IMR-90 (cell line): ENCODE data around the gene TLCD5. TPM values are rescaled to one million over a fixed set of nuclear protein-coding genes. Genes with fewer than 3 reads are reported as not detected.

ENCODE experiments used
- ATAC-seq: fragments of 200-7000 bp; cut with Tn5 transposase; 2 replicates; pipeline ENCODE4 v1.9.1; 2020; ENCODE audit warnings: low read depth, mild to moderate bottlenecking, moderate library complexity
- BruUV-seq: library from RNA; stranded (reverse); fragments of 400-500 nt; replicated peaks from 2 replicates; lab custom pipeline; 2021; lab: Mats Ljungman, UMichigan
- CTCF ChIA-PET: fragments of 300-600 bp; formaldehyde crosslinking; extraction: SDS; loops from one replicate; lab custom pipeline; 2021; ENCODE audit warnings: antibody characterized with exemption; lab: Yijun Ruan, JAX
- POLR2A ChIA-PET: fragments of 300-600 bp; sonication (Branson Sonifier 250); formaldehyde crosslinking; loops from one replicate; lab custom pipeline; 2022; ENCODE audit warnings: antibody characterized with exemption; ENCODE audit not compliant: unreplicated experiment; lab: Charles Lee
- DNase-seq: peaks from one replicate; pipeline ENCODE4 v3.0.0; 2013
- H2AFZ ChIP-seq: replicated peaks from 2 replicates; pipeline ENCODE3; 2013; ENCODE audit warnings: low read length, mild to moderate bottlenecking; ENCODE audit not compliant: poor library complexity
- H2AK5ac ChIP-seq: 2 replicates; pipeline ENCODE4 v1.6.1; 2013; ENCODE audit warnings: low read depth, low read length, inconsistent platforms
- H2AK9ac ChIP-seq: replicated peaks from 2 replicates; pipeline ENCODE3; 2013; ENCODE audit warnings: mild to moderate bottlenecking, low read depth, low read length, moderate library complexity; ENCODE audit not compliant: poor library complexity
- H2BK120ac ChIP-seq: 2 replicates; pipeline ENCODE4 v1.6.1; 2013; ENCODE audit warnings: low read depth, low read length, inconsistent platforms
- H2BK15ac ChIP-seq: 3 replicates; pipeline ENCODE4 v1.6.1; 2013; ENCODE audit warnings: low read depth, low read length, inconsistent platforms
- H2BK20ac ChIP-seq: 2 replicates; pipeline ENCODE4 v1.6.1; 2013; ENCODE audit warnings: low read depth, mild to moderate bottlenecking, inconsistent platforms, low read length, moderate library complexity
- H2BK5ac ChIP-seq: 2 replicates; pipeline ENCODE4 v1.6.1; 2013; ENCODE audit warnings: mild to moderate bottlenecking, low read depth, low read length, inconsistent platforms; ENCODE audit not compliant: poor library complexity, severe bottlenecking
- H3K14ac ChIP-seq: replicated peaks from 2 replicates; pipeline ENCODE4 v1.6.1; 2013; ENCODE audit warnings: low read depth, low read length, inconsistent platforms
- H3K18ac ChIP-seq: 2 replicates; pipeline ENCODE4 v1.6.1; 2013; ENCODE audit warnings: low read depth, low read length, control low read depth
- H3K23ac ChIP-seq: 2 replicates; pipeline ENCODE4 v1.6.1; 2013; ENCODE audit warnings: low read depth, low read length, inconsistent platforms
- H3K27ac ChIP-seq: 2 replicates; pipeline ENCODE4 v1.5.1; 2013; ENCODE audit warnings: mild to moderate bottlenecking, control low read depth, low read length; ENCODE audit not compliant: insufficient read depth
- H3K27me3 ChIP-seq: 2 replicates; pipeline ENCODE4 v1.6.1; 2013; ENCODE audit warnings: low read length; ENCODE audit not compliant: control insufficient read depth, insufficient read depth
- H3K36me3 ChIP-seq: 2 replicates; pipeline ENCODE4 v1.6.1; 2013; ENCODE audit warnings: low read length, mixed read lengths; ENCODE audit not compliant: control insufficient read depth, insufficient read depth
- H3K4ac ChIP-seq: 2 replicates; pipeline ENCODE4 v1.6.1; 2013; ENCODE audit warnings: low read depth, low read length, inconsistent platforms
- H3K4me1 ChIP-seq: 2 replicates; pipeline ENCODE4 v1.6.1; 2013; ENCODE audit warnings: low read length, mixed read lengths; ENCODE audit not compliant: control insufficient read depth, insufficient read depth
- H3K4me2 ChIP-seq: 2 replicates; pipeline ENCODE4 v1.6.1; 2013; ENCODE audit warnings: low read depth, mild to moderate bottlenecking, control low read depth, low read length, moderate library complexity
- H3K4me3 ChIP-seq: 2 replicates; pipeline ENCODE4 v1.5.1; 2013; ENCODE audit warnings: low read depth, mild to moderate bottlenecking, control low read depth, low read length, moderate library complexity; ENCODE audit not compliant: insufficient read depth
- H3K56ac ChIP-seq: 2 replicates; pipeline ENCODE4 v1.6.1; 2013; ENCODE audit warnings: low read length, inconsistent platforms; ENCODE audit not compliant: insufficient read depth; ENCODE audit errors: extremely low read depth
- H3K79me1 ChIP-seq, 2 experiments: 2 replicates each; pipeline ENCODE4 v1.6.1; 2013; ENCODE audit warnings: low read length in 2 of 2, inconsistent platforms in 1 of 2, low read depth in 1 of 2
- H3K9ac ChIP-seq: 2 replicates; pipeline ENCODE4 v1.6.1; 2013; ENCODE audit warnings: low read depth, low read length, control low read depth
- H3K9me1 ChIP-seq: 2 replicates; pipeline ENCODE4 v1.6.1; 2013; ENCODE audit warnings: low read length, inconsistent platforms; ENCODE audit not compliant: insufficient read depth
- H3K9me3 ChIP-seq: 2 replicates; pipeline ENCODE4 v1.6.1; 2013; ENCODE audit warnings: low read length; ENCODE audit not compliant: control insufficient read depth, insufficient read depth
- H4K20me1 ChIP-seq: 2 replicates; pipeline ENCODE4 v1.6.1; 2013; ENCODE audit warnings: low read length, inconsistent platforms; ENCODE audit not compliant: insufficient read depth
- H4K5ac ChIP-seq: 2 replicates; pipeline ENCODE4 v1.6.1; 2013; ENCODE audit warnings: mild to moderate bottlenecking, low read depth, low read length, control low read depth
- H4K8ac ChIP-seq, 2 experiments: 2 replicates each; pipeline ENCODE4 v1.6.1; 2013; ENCODE audit warnings: low read depth in 2 of 2, low read length in 2 of 2, control low read depth in 1 of 2, inconsistent platforms in 1 of 2
- H4K91ac ChIP-seq: 2 replicates; pipeline ENCODE4 v1.6.1; 2013; ENCODE audit warnings: low read depth, low read length, inconsistent platforms; ENCODE audit not compliant: insufficient read depth
- BHLHE40 ChIP-seq: fragments of 150-350 bp; IDR thresholded peaks from 2 replicates; pipeline ENCODE4 v1.6.1; 2016; ENCODE audit warnings: mild to moderate bottlenecking, low read depth, low read length
- CEBPB ChIP-seq: IDR thresholded peaks from 2 replicates; pipeline ENCODE4 v1.6.1; 2012; ENCODE audit warnings: low read depth, low read length, improper control_type of control experiment
- CHD1 ChIP-seq: IDR thresholded peaks from 2 replicates; pipeline ENCODE4 v1.6.1; 2012; ENCODE audit warnings: low read depth, low read length, improper control_type of control experiment
- CTCF ChIP-seq: conservative IDR thresholded peaks from 2 replicates; pipeline ENCODE4 v1.5.1; 2012; ENCODE audit warnings: mild to moderate bottlenecking, low read depth, low read length, improper control_type of control experiment
- ELK1 ChIP-seq: fragments of 150-350 bp; IDR thresholded peaks from 2 replicates; pipeline ENCODE4 v1.6.1; 2016; ENCODE audit warnings: low read depth, mild to moderate bottlenecking, low read length, moderate library complexity, borderline replicate concordance
- FOS ChIP-seq: fragments of 150-350 bp; IDR thresholded peaks from 2 replicates; pipeline ENCODE4 v1.6.1; 2016; ENCODE audit warnings: low read depth, low read length
- MAFK ChIP-seq: IDR thresholded peaks from 2 replicates; pipeline ENCODE4 v1.6.1; 2012; ENCODE audit warnings: low read depth, low read length, improper control_type of control experiment
- MAZ ChIP-seq: IDR thresholded peaks from 2 replicates; pipeline ENCODE4 v1.6.1; 2012; ENCODE audit warnings: low read depth, mild to moderate bottlenecking, low read length, improper control_type of control experiment, moderate library complexity, borderline replicate concordance
- MXI1 ChIP-seq: IDR thresholded peaks from 2 replicates; pipeline ENCODE4 v1.6.1; 2012; ENCODE audit warnings: low read depth, mild to moderate bottlenecking, low read length, moderate library complexity, borderline replicate concordance
- NFE2L2 ChIP-seq: fragments of 150-350 bp; IDR thresholded peaks from 2 replicates; pipeline ENCODE4 v1.6.1; 2016; ENCODE audit warnings: low read depth, mild to moderate bottlenecking, low read length
- POLR2A ChIP-seq: IDR thresholded peaks from 2 replicates; pipeline ENCODE4 v1.6.1; 2012; ENCODE audit warnings: mild to moderate bottlenecking, low read depth, low read length
- RAD21 ChIP-seq: IDR thresholded peaks from 2 replicates; pipeline ENCODE4 v1.6.1; 2012; ENCODE audit warnings: low read length, improper control_type of control experiment
- RCOR1 ChIP-seq: IDR thresholded peaks from 2 replicates; pipeline ENCODE4 v1.6.1; 2012; ENCODE audit warnings: mild to moderate bottlenecking, low read length, improper control_type of control experiment; ENCODE audit not compliant: insufficient replicate concordance
- RFX5 ChIP-seq: IDR thresholded peaks from 2 replicates; pipeline ENCODE4 v1.8.0; 2012; ENCODE audit warnings: low read depth, mild to moderate bottlenecking, low read length, moderate library complexity
- SMC3 ChIP-seq: fragments of 150-350 bp; IDR thresholded peaks from 2 replicates; pipeline ENCODE4 v1.6.1; 2016; ENCODE audit warnings: low read depth, mild to moderate bottlenecking, antibody characterized with exemption, low read length, moderate library complexity
- USF2 ChIP-seq: fragments of 150-350 bp; IDR thresholded peaks from 2 replicates; pipeline ENCODE4 v1.6.1; 2017; ENCODE audit warnings: mild to moderate bottlenecking, antibody characterized with exemption, low read length, low read depth
- WGBS, 2 experiments: methylation state at CpG; one replicate each; pipeline versions ENCODE4 v1.1.5 to v1.1.7; 2013; ENCODE audit warnings: missing lambda C conversion rate in 2 of 2; ENCODE audit not compliant: insufficient read length in 1 of 2; ENCODE audit errors: extremely low coverage in 2 of 2; 5-methylcytosine and 5-hydroxymethylcytosine counted together
- dilution Hi-C: fragments of 300-500 bp; cut with HindIII; formaldehyde crosslinking; loops from one replicate; pipeline ENCODE4 v1.14.3; 2018; ENCODE audit warnings: low sequenced_read_pairs; ENCODE audit not compliant: unreplicated experiment
- in situ Hi-C: fragments of 300-500 bp; cut with MboI; formaldehyde crosslinking; loops from 3 replicates; pipeline ENCODE4 v1.14.3; 2019; ENCODE audit warnings: low sequenced_read_pairs, inconsistent platforms, mixed read lengths
- intact Hi-C: fragments of 100-400 bp; cut with micrococcal nuclease; formaldehyde crosslinking; loops from 2 replicates; pipeline ENCODE4 v1.10.0; 2022
- polyA plus RNA-seq, 3 experiments: library from polyadenylated mRNA; depleted of rRNA; stranded (reverse); fragments of >200 nt; gene quantifications; 2 replicates each; pipeline ENCODE4 v1.2.3, GENCODE V29; 2012; ENCODE audit warnings: low replicate concordance in 1 of 3
- total RNA-seq: library from RNA; depleted of rRNA; stranded (reverse); fragments of >200 nt; gene quantifications from 2 replicates; pipeline ENCODE4 v1.2.3, GENCODE V29; 2012

TLCD5 gene
- total and polyA plus RNA-seq, 2 of the 4 experiments (the other 2 are of a cell fraction): 9.5 to 11.5 TPM

- Histone ChIP-seq H3K27ac (no peak overlapping the region), H2BK5ac (no peak overlapping the region), H4K20me1 (peaks cover 22% of the 10 kb centered on the region), H3K9me1 (peaks cover 12% of the 10 kb centered on the region; the same call in 1 of the 2 replicates), H3K9me3 (no peaks in the 10 kb centered on the region), H4K91ac (0 out of 2 replicates have a peak overlapping the region, but pooled peaks have one; percentile 8), H2BK15ac (0 out of 3 replicates have a peak overlapping the region, but pooled peaks have one; percentile 28), H2BK120ac (peak overlapping the region; percentile 54), H3K36me3 (peaks cover 7% of the 10 kb centered on the region), H3K14ac (no peak overlapping the region), H3K23ac (peak overlapping the region; percentile 29; the same call in 1 of the 2 replicates), H3K4me2 (no peak overlapping the region), H3K27me3 (no peaks in the 10 kb centered on the region), H2AK9ac (no peak overlapping the region), H3K4ac (no peak overlapping the region; the same call in 1 of the 2 replicates), H3K56ac (no peak overlapping the region), H3K4me1 (peaks cover 13% of the 10 kb centered on the region), H3K9ac (no peak overlapping the region), H3K4me3 (no peak overlapping the region), H4K8ac (peak overlapping the region in 1 of 2 experiments; percentile 33; a peak in 1 of 4 replicates), H2AK5ac (peak overlapping the region; percentile 60), H3K79me1 (peaks cover 13 to 37% of the 10 kb centered on the region in 2 experiments), H2BK20ac (peak overlapping the region; percentile 69; the same call in 1 of the 2 replicates), H3K18ac (no peak overlapping the region), H2AFZ (no peak overlapping the region), H4K5ac (no peak overlapping the region; the same call in 1 of the 2 replicates)
- in situ Hi-C loops (loop anchor here (25.0 kb wide), 1 partner anchor 104 kb away; no protein-coding TSS in a partner anchor), dilution Hi-C loops (no loop called here), intact Hi-C loops (loop anchor here (5.0 to 10.0 kb wide), 5 partner anchors 168 to 1261 kb away; no protein-coding TSS in a partner anchor)
- ATAC-seq (no peak), DNase-seq (no peak)
- CTCF ChIA-PET: no interaction called here
- no TSS peak for BruUV-seq
- POLR2A ChIA-PET: no interaction called here
- no peak for TF ChIP-seq ELK1
- TF ChIP-seq POLR2A: no peak
- no peak for TF ChIP-seq CHD1
- TF ChIP-seq FOS: no peak
- no peak for TF ChIP-seq NFE2L2
- no peak for TF ChIP-seq RFX5
- TF ChIP-seq CEBPB: no peak
- no peak for TF ChIP-seq MAZ
- no peak for TF ChIP-seq MXI1
- TF ChIP-seq BHLHE40: no peak
- no peak for TF ChIP-seq RCOR1
- no peak for TF ChIP-seq MAFK
- no peak for TF ChIP-seq SMC3
- no peak for TF ChIP-seq USF2
- TF ChIP-seq CTCF: no peak
- TF ChIP-seq RAD21: no peak
- WGBS, 2 experiments: no CpG with 5 or more reads among the region's 1 CpG
These were observed 8.7 kb downstream of the TLCD5 start for GRCh38 chr11:120333801-120334200.
